ENCODE data around the gene SWI5. TPM values are rescaled to one million over a fixed set of nuclear protein-coding genes. Genes with fewer than 3 reads are reported as not detected.

SWI5 gene
- total and polyA plus RNA-seq, 5 experiments from 2014 or later: 11.7 to 46.8 (median 33.5) TPM

DNA sequence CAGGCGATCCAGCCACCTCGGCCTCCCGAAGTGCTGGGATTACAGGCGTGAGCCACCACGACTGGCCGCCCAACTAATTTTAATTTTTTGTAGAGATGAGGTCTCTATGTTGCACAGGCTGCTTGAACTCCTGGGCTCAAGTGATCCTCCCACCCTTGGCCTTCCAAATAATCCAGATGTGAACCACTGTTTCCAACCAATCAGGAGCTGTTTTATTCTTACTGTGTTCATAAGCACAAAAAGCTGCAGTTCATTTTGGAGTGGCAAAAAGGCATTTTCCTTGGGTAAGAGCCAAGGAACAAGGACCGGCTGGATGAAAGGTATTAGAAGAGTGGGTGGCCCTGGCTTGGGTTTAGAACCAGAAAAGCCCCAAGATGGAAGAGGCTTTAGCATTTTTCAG lies 59.1 kb downstream of the SWI5 start:
- ATAC-seq: no peak
- Mint-ChIP-seq H3K36me3 (peaks cover 0 to 3% (median 2%) of the 10 kb centered on the region in 3 donors), H3K4me3 (no peak overlapping the region), H3K4me1 (peaks cover 0 to 4% (median 2%) of the 10 kb centered on the region in 4 donors), H3K27ac (peak overlapping the region in 1 of 10 donors; percentile 9), H3K9me3 (no peaks in the 10 kb centered on the region), H3K27me3 (no peaks in the 10 kb centered on the region)
- no peak for DNase-seq
- POLR2A ChIA-PET: no interaction called here

DNA sequence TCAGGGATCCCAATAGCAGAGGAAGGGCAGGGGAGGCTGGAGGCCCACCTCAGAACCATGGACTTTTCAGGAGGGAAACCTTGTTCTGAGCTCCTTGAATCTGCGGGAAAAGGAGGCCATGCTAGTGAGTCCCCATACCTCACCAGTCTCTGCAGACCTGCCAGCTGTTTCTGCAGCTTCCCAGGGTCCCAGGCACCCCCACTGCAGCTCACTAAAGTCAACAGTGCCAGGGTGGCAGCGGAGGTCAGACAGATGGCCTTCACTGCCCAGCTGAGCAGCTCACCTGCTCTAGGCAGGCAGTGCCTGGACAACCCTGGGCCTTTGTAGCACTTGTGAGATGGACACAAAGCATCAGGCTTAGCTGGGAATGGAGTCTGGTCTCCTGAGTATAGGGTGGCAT lies 59.8 kb downstream of the SWI5 start:
- Mint-ChIP-seq H3K9me3 (no peaks in the 10 kb centered on the region), H3K27me3 (no peaks in the 10 kb centered on the region), H3K4me1 (peaks cover 0 to 4% (median 2%) of the 10 kb centered on the region in 4 donors), H3K36me3 (peaks cover 0 to 2% (median 2%) of the 10 kb centered on the region in 3 donors), H3K4me3 (no peak overlapping the region), H3K27ac (peak overlapping the region in 1 of 10 donors; percentile 61)
- DNase-seq (no peak), ATAC-seq (no peak)
- POLR2A ChIA-PET: interaction anchor here (0.9 to 1.2 kb wide), 2 partner anchors 14 to 35 kb away, joined by 3 to 5 read pairs; partner anchors contain the start of gene URM1

DNA sequence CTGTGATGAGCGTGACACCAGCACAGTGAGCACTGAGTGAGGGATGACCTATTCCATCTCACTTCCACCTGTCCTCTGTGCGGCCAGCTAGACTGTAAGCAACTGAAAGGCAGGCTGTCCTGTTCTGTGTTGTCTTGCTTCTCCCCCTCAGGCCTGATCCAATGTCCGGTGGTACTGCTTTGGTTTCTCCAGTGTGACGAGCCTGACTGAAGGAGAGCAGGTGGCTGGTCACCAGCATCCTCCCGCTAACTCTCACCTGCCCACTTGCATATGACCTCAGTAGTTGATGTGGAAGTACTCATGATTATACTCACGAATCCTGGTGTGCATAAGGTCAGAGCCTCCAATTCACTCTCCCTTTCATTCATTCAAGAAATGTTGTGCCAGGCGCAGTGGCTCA lies 61.9 kb downstream of the SWI5 start:
- Mint-ChIP-seq H3K36me3 (no peaks in the 10 kb centered on the region), H3K9me3 (no peaks in the 10 kb centered on the region), H3K27me3 (no peaks in the 10 kb centered on the region), H3K4me3 (no peak overlapping the region), H3K4me1 (peaks cover 4 to 13% (median 8%) of the 10 kb centered on the region in 4 donors), H3K27ac (peak overlapping the region in 3 of 10 donors; percentile 65 to 73 (median 70))
- no peak for ATAC-seq
- POLR2A ChIA-PET: interaction anchor here (0.7 kb wide), 1 partner anchor 1707 kb away, joined by 3 read pairs; no protein-coding TSS in a partner anchor
- no peak for DNase-seq

Small RNAs within 50 kb of the gene (microRNA-seq; reads per million reads assigned to microRNA genes)
- gene MIR199B (ENCODE audit: borderline microRNAs expressed) (41.8 reads per million, percentile 51 among the genes with 10 or more reads in this experiment), gene MIR3154 (ENCODE audit: borderline microRNAs expressed) (not detected)

Other genes with a start within 250 kb of the SWI5 start
- 10 to 100 TPM; 14.3 to 18.3 TPM for gene NAIF1, start 209.0 kb upstream of the SWI5 start, total RNA-seq
- gene NAIF1, start 209.0 kb upstream of the SWI5 start, polyA plus RNA-seq: 10 to 100 TPM; 10.1 to 13.3 (median 11.3) TPM
- 10 to 100 TPM; 18.6 to 18.9 TPM for gene SLC25A25, start 208.0 kb upstream of the SWI5 start, total RNA-seq
- gene SLC25A25, start 208.0 kb upstream of the SWI5 start, polyA plus RNA-seq: 10 to 100 TPM; 12.1 to 17.8 (median 13.8) TPM
- 10 to 100 TPM; 69.2 to 75.6 TPM for gene PTGES2, start 148.5 kb upstream of the SWI5 start, total RNA-seq
- 10 to 100 TPM; 28.9 to 49.8 (median 33.3) TPM for gene PTGES2, start 148.5 kb upstream of the SWI5 start, polyA plus RNA-seq
- gene LCN2, start 126.8 kb upstream of the SWI5 start, total RNA-seq: not detected
- gene LCN2, start 126.8 kb upstream of the SWI5 start, polyA plus RNA-seq: not detected
- 10 to 100 TPM; 47.7 to 48.2 TPM for gene BBLN, start 116.0 kb upstream of the SWI5 start, total RNA-seq
- gene BBLN, start 116.0 kb upstream of the SWI5 start, polyA plus RNA-seq: 100 to 1,000 TPM; 116 to 122 (median 121) TPM
- gene CIZ1, start 84.7 kb upstream of the SWI5 start, total RNA-seq: 100 to 1,000 TPM; 134 to 141 TPM
- gene CIZ1, start 84.7 kb upstream of the SWI5 start, polyA plus RNA-seq: 10 to 100 TPM in 2 of 3 donors, 1 to 10 TPM in 1; 7.4 to 39.2 (median 13.2) TPM
- 1 to 10 TPM; 1.1 to 1.5 TPM for gene DNM1, start 72.9 kb upstream of the SWI5 start, total RNA-seq
- under 1 TPM in 2 of 3 donors, not detected in 1; 0.08 to 0.28 TPM for gene DNM1, start 72.9 kb upstream of the SWI5 start, polyA plus RNA-seq
- gene GOLGA2, start 269 bp upstream of the SWI5 start, total RNA-seq: 10 to 100 TPM; 57.4 to 64.7 TPM
- 1 to 10 TPM; 4.7 to 7.4 (median 6.2) TPM for gene GOLGA2, start 269 bp upstream of the SWI5 start, polyA plus RNA-seq
- 10 to 100 TPM; 20.7 to 25.4 TPM for gene TRUB2, start 46.2 kb downstream of the SWI5 start, total RNA-seq
- 10 to 100 TPM; 24.7 to 30.0 (median 28.9) TPM for gene TRUB2, start 46.2 kb downstream of the SWI5 start, polyA plus RNA-seq
- gene COQ4, start 46.6 kb downstream of the SWI5 start, total RNA-seq: 10 to 100 TPM; 45.6 to 46.5 TPM
- 10 to 100 TPM; 26.4 to 43.4 (median 33.4) TPM for gene COQ4, start 46.6 kb downstream of the SWI5 start, polyA plus RNA-seq
- 10 to 100 TPM; 13.1 to 13.5 TPM for gene SLC27A4, start 64.3 kb downstream of the SWI5 start, total RNA-seq
- 1 to 10 TPM; 5.0 to 7.0 (median 6.3) TPM for gene SLC27A4, start 64.3 kb downstream of the SWI5 start, polyA plus RNA-seq
- gene URM1, start 95.1 kb downstream of the SWI5 start, total RNA-seq: 10 to 100 TPM; 44.5 to 47.5 TPM
- 10 to 100 TPM; 49.3 to 66.4 (median 61.0) TPM for gene URM1, start 95.1 kb downstream of the SWI5 start, polyA plus RNA-seq
- gene CERCAM, start 144.6 kb downstream of the SWI5 start, total RNA-seq: 1 to 10 TPM; 1.3 to 1.7 TPM
- gene CERCAM, start 144.6 kb downstream of the SWI5 start, polyA plus RNA-seq: under 1 TPM; 0.14 to 0.90 (median 0.51) TPM
- gene ODF2, start 179.7 kb downstream of the SWI5 start, total RNA-seq: 10 to 100 TPM; 34.8 to 36.6 TPM
- gene ODF2, start 179.7 kb downstream of the SWI5 start, polyA plus RNA-seq: 10 to 100 TPM; 15.6 to 32.8 (median 20.6) TPM
- 10 to 100 TPM; 26.4 to 30.7 TPM for gene GLE1, start 228.4 kb downstream of the SWI5 start, total RNA-seq
- gene GLE1, start 228.4 kb downstream of the SWI5 start, polyA plus RNA-seq: 10 to 100 TPM; 17.4 to 27.9 (median 24.9) TPM